ENCODE data around the gene ZBTB12.

- no peak for TF ChIP-seq EP300 (IDR thresholded peaks at IDR 0.05; ENCODE audit: borderline replicate concordance in 1 of 2, control insufficient read depth in 1 of 2, low read depth in 2 of 2, low read length in 2 of 2)
- TF ChIP-seq CTCF (IDR thresholded peaks at IDR 0.05 in 2 of 3, conservative IDR thresholded peaks at IDR 0.05 in 1 of 3; ENCODE audit: control insufficient read depth in 2 of 3, extremely low read depth in 1 of 3, insufficient read depth in 1 of 3, low read depth in 3 of 3, low read length in 3 of 3) = no peak
- TF ChIP-seq MEF2B (IDR thresholded peaks at IDR 0.05; ENCODE audit: partially characterized antibody, poor library complexity, severe bottlenecking) = no peak
- TF ChIP-seq ZNF217 (IDR thresholded peaks at IDR 0.05) = no peak
- no peak for TF ChIP-seq POLR2A (IDR thresholded peaks at IDR 0.05; ENCODE audit: low read depth, low read length)
- no peak for TF ChIP-seq ETV6 (conservative IDR thresholded peaks at IDR 0.05 in 1 of 2, IDR thresholded peaks at IDR 0.05 in 1 of 2; ENCODE audit: borderline replicate concordance in 1 of 2, low read depth in 1 of 2)
- no peak for TF ChIP-seq YY1 (IDR thresholded peaks at IDR 0.05; ENCODE audit: low read depth, low read length)
- no peak for TF ChIP-seq SMC3 (IDR thresholded peaks at IDR 0.05; ENCODE audit: borderline replicate concordance, low read length)
- TF ChIP-seq POLR2AphosphoS2 (IDR thresholded peaks at IDR 0.05; ENCODE audit: low read depth, low read length) = no peak
- no peak for TF ChIP-seq NRF1 (conservative IDR thresholded peaks at IDR 0.05; ENCODE audit: low read depth, low read length)
- no peak for TF ChIP-seq MTA3 (IDR thresholded peaks at IDR 0.05; ENCODE audit: borderline replicate concordance, low read length)
Measured at GRCh38 chr6:31851485-31851832, 50.4 kb downstream of the ZBTB12 start.

Data from GM12878 (cell line).